ENCODE data around the gene TAS1R3.

TAS1R3 gene

DNA sequence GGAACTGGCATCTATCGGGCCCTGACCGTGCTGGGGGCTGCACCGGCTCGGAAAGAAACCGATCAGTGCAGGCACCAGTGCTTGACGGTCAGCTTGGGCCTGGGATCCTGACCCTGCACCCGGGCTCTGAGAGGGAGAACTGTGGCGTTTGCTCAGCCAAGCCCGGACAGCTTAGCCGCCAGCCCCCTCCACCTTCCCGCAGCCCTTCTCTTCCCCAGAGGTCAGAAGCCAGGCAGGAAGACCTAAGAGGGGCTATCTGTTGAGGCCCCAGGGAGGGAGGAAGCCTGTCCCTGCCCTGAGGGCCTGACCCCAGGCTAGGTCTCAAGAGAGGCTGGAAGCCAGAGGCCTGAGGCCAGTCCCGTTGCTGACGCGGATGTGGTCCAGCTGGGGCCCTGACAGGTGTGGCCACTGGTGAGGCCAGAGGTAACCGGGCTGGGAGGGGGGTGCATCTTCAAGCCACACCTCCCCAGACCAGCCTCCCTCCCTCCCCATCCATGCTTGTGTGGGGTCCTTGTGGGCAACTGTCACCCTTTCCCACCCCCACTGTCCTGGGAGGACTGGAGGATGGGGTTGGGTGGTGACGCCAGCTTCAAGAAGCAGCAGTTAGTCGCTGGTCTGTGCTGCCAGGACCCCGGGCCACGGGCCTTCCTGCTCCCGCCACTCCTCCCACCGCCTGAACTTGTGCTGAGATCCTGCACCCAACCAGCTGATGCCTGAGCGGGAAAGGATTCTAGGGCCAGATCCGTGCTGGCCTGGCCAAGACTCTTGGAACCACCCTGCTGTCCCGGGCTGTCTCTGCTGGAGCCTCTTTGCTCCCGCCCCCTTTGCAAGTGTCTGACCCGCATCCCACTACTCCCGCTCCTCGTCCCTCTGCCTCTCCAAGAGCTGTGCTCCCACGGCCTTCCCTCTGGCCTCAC is 20.7 kb downstream of the TAS1R3 start (continued):
- TF ChIP-seq, protein P1, sequence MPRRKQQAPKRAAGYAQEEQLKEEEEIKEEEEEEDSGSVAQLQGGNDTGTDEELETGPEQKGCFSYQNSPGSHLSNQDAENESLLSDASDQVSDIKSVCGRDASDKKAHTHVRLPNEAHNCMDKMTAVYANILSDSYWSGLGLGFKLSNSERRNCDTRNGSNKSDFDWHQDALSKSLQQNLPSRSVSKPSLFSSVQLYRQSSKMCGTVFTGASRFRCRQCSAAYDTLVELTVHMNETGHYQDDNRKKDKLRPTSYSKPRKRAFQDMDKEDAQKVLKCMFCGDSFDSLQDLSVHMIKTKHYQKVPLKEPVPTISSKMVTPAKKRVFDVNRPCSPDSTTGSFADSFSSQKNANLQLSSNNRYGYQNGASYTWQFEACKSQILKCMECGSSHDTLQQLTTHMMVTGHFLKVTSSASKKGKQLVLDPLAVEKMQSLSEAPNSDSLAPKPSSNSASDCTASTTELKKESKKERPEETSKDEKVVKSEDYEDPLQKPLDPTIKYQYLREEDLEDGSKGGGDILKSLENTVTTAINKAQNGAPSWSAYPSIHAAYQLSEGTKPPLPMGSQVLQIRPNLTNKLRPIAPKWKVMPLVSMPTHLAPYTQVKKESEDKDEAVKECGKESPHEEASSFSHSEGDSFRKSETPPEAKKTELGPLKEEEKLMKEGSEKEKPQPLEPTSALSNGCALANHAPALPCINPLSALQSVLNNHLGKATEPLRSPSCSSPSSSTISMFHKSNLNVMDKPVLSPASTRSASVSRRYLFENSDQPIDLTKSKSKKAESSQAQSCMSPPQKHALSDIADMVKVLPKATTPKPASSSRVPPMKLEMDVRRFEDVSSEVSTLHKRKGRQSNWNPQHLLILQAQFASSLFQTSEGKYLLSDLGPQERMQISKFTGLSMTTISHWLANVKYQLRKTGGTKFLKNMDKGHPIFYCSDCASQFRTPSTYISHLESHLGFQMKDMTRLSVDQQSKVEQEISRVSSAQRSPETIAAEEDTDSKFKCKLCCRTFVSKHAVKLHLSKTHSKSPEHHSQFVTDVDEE (CRISPR knock-in tag; IDR thresholded peaks at IDR 0.05), result no peak
- TF ChIP-seq ZFP3 (CRISPR knock-in tag; IDR thresholded peaks at IDR 0.05) (no peak), ZNF8 (CRISPR knock-in tag; IDR thresholded peaks at IDR 0.05) (no peak)

DNA sequence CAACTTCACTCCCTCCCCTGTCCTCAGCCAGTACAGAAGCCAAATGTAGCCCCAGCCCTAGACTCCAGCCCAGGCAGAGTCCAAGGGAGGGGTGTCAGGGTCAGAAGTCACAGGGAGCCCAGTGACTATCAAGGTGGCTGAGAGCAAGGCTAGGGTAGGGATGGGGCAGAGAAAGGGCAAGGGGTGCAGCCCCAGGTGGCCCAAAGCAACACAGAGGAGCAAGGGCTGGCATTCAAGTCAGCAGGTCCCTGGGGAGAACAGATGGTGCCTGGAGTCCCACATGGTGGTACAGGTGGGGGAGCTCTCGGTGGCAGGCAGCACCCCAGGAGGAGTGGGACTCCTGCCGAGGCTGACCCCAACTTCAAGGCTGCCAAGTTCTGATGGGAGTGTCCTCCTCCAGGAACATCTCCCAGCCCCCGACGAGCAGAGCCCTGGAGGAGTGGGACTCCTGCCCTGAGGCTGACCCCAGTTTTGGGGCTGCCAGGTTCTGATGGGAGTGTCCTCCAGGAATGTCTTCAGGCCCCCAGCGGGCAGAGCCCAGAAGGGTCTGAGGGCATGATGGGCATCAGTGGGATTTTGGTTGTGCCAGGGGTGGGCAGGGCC is 21.8 kb downstream of the TAS1R3 start:
- TF ChIP-seq, protein P2, sequence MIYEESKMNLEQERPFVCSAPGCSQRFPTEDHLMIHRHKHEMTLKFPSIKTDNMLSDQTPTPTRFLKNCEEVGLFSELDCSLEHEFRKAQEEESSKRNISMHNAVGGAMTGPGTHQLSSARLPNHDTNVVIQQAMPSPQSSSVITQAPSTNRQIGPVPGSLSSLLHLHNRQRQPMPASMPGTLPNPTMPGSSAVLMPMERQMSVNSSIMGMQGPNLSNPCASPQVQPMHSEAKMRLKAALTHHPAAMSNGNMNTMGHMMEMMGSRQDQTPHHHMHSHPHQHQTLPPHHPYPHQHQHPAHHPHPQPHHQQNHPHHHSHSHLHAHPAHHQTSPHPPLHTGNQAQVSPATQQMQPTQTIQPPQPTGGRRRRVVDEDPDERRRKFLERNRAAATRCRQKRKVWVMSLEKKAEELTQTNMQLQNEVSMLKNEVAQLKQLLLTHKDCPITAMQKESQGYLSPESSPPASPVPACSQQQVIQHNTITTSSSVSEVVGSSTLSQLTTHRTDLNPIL (CRISPR knock-in tag; IDR thresholded peaks at IDR 0.05; ENCODE audit: low read depth), result no peak
- no peak for TF ChIP-seq ZFP3 (CRISPR knock-in tag; IDR thresholded peaks at IDR 0.05)
- no peak for TF ChIP-seq TCF4 (CRISPR knock-in tag; IDR thresholded peaks at IDR 0.05; ENCODE audit: borderline replicate concordance)
- no peak for TF ChIP-seq RARB (CRISPR knock-in tag; IDR thresholded peaks at IDR 0.05)
- TF ChIP-seq, protein P3, sequence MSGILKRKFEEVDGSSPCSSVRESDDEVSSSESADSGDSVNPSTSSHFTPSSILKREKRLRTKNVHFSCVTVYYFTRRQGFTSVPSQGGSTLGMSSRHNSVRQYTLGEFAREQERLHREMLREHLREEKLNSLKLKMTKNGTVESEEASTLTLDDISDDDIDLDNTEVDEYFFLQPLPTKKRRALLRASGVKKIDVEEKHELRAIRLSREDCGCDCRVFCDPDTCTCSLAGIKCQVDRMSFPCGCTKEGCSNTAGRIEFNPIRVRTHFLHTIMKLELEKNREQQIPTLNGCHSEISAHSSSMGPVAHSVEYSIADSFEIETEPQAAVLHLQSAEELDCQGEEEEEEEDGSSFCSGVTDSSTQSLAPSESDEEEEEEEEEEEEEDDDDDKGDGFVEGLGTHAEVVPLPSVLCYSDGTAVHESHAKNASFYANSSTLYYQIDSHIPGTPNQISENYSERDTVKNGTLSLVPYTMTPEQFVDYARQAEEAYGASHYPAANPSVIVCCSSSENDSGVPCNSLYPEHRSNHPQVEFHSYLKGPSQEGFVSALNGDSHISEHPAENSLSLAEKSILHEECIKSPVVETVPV (CRISPR knock-in tag; IDR thresholded peaks at IDR 0.05), result no peak
- TF ChIP-seq ZC3H10 (CRISPR knock-in tag; IDR thresholded peaks at IDR 0.05), result no peak
- TF ChIP-seq CSDC2 (CRISPR knock-in tag; IDR thresholded peaks at IDR 0.05), result no peak
- no peak for TF ChIP-seq BACH2 (CRISPR knock-in tag; IDR thresholded peaks at IDR 0.05; ENCODE audit: borderline replicate concordance)
- TF ChIP-seq, protein P4, sequence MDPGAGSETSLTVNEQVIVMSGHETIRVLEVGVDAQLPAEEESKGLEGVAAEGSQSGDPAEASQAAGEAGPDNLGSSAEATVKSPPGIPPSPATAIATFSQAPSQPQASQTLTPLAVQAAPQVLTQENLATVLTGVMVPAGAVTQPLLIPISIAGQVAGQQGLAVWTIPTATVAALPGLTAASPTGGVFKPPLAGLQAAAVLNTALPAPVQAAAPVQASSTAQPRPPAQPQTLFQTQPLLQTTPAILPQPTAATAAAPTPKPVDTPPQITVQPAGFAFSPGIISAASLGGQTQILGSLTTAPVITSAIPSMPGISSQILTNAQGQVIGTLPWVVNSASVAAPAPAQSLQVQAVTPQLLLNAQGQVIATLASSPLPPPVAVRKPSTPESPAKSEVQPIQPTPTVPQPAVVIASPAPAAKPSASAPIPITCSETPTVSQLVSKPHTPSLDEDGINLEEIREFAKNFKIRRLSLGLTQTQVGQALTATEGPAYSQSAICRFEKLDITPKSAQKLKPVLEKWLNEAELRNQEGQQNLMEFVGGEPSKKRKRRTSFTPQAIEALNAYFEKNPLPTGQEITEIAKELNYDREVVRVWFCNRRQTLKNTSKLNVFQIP (CRISPR knock-in tag; IDR thresholded peaks at IDR 0.05; ENCODE audit: borderline replicate concordance, low read depth), result no peak
- no peak for TF ChIP-seq PPARA (CRISPR knock-in tag; IDR thresholded peaks at IDR 0.05; ENCODE audit: borderline replicate concordance)
- no peak for TF ChIP-seq ARNTL (CRISPR knock-in tag; IDR thresholded peaks at IDR 0.05; ENCODE audit: borderline replicate concordance, low read depth)
- TF ChIP-seq, protein P1 (CRISPR knock-in tag; IDR thresholded peaks at IDR 0.05), result no peak
- no peak for TF ChIP-seq ZNF565 (CRISPR knock-in tag; conservative IDR thresholded peaks at IDR 0.05; ENCODE audit: low read depth)
- TF ChIP-seq TOX (CRISPR knock-in tag; IDR thresholded peaks at IDR 0.05; ENCODE audit: borderline replicate concordance), result no peak
- no peak for TF ChIP-seq OSR1 (CRISPR knock-in tag; IDR thresholded peaks at IDR 0.05)
- TF ChIP-seq ZNF8 (CRISPR knock-in tag; IDR thresholded peaks at IDR 0.05), result no peak
- no peak for TF ChIP-seq ESRRG (CRISPR knock-in tag; IDR thresholded peaks at IDR 0.05)
- TF ChIP-seq ZFP30 (CRISPR knock-in tag; IDR thresholded peaks at IDR 0.05), result no peak
- TF ChIP-seq, protein P5, sequence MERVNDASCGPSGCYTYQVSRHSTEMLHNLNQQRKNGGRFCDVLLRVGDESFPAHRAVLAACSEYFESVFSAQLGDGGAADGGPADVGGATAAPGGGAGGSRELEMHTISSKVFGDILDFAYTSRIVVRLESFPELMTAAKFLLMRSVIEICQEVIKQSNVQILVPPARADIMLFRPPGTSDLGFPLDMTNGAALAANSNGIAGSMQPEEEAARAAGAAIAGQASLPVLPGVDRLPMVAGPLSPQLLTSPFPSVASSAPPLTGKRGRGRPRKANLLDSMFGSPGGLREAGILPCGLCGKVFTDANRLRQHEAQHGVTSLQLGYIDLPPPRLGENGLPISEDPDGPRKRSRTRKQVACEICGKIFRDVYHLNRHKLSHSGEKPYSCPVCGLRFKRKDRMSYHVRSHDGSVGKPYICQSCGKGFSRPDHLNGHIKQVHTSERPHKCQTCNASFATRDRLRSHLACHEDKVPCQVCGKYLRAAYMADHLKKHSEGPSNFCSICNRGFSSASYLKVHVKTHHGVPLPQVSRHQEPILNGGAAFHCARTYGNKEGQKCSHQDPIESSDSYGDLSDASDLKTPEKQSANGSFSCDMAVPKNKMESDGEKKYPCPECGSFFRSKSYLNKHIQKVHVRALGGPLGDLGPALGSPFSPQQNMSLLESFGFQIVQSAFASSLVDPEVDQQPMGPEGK (CRISPR knock-in tag; IDR thresholded peaks at IDR 0.05; ENCODE audit: borderline replicate concordance), result no peak
- no peak for ATAC-seq
